Mesendoderm (in vitro differentiated cells): ENCODE data around the gene C2CD3.

Source experiments
- DNase-seq: peaks from one replicate; pipeline ENCODE4 v3.0.0; 2013
- H2AK5ac ChIP-seq: 2 replicates; pipeline ENCODE4 v1.6.1; 2013; ENCODE audit warnings: low read length, inconsistent platforms
- H2BK120ac ChIP-seq: 2 replicates; pipeline ENCODE4 v1.6.1; 2013; ENCODE audit warnings: low read depth, mild to moderate bottlenecking, low read length, moderate library complexity, mixed read lengths
- H2BK15ac ChIP-seq: replicated peaks from 2 replicates; pipeline ENCODE4 v1.6.1; 2013; ENCODE audit warnings: low read depth, mild to moderate bottlenecking, moderate library complexity
- H2BK5ac ChIP-seq: 2 replicates; pipeline ENCODE4 v1.6.1; 2013; ENCODE audit warnings: low read length, inconsistent platforms
- H3K18ac ChIP-seq: 2 replicates; pipeline ENCODE4 v1.6.1; 2013; ENCODE audit warnings: mild to moderate bottlenecking, low read length, mixed read lengths
- H3K23ac ChIP-seq: one replicate; pipeline ENCODE4 v1.6.1; 2013; ENCODE audit warnings: low read length
- H3K27ac ChIP-seq: 2 replicates; pipeline ENCODE4 v1.5.1; 2013; ENCODE audit warnings: low read depth, mild to moderate bottlenecking, inconsistent platforms, low read length, moderate library complexity
- H3K27me3 ChIP-seq: 2 replicates; pipeline ENCODE4 v1.6.1; 2013; ENCODE audit warnings: low read length, control low read depth, mild to moderate bottlenecking, inconsistent platforms; ENCODE audit not compliant: insufficient read depth, poor library complexity
- H3K36me3 ChIP-seq: 2 replicates; pipeline ENCODE4 v1.6.1; 2013; ENCODE audit warnings: low read length, inconsistent platforms; ENCODE audit not compliant: control insufficient read depth, insufficient read depth
- H3K4ac ChIP-seq: one replicate; pipeline ENCODE4 v1.6.1; 2013; ENCODE audit warnings: low read depth, mild to moderate bottlenecking, low read length, moderate library complexity
- H3K4me1 ChIP-seq: 2 replicates; pipeline ENCODE4 v1.6.1; 2013; ENCODE audit warnings: low read depth, low read length, inconsistent platforms; ENCODE audit not compliant: control insufficient read depth
- H3K4me2 ChIP-seq: 2 replicates; pipeline ENCODE4 v1.6.1; 2013; ENCODE audit warnings: low read length
- H3K4me3 ChIP-seq: 2 replicates; pipeline ENCODE4 v1.5.1; 2013; ENCODE audit warnings: mild to moderate bottlenecking, low read length
- H3K56ac ChIP-seq: one replicate; pipeline ENCODE4 v1.6.1; 2013; ENCODE audit warnings: low read length
- H3K79me1 ChIP-seq: 2 replicates; pipeline ENCODE4 v1.6.1; 2013; ENCODE audit warnings: low read length, inconsistent platforms
- H3K79me2 ChIP-seq: 2 replicates; pipeline ENCODE4 v1.6.1; 2013; ENCODE audit warnings: mild to moderate bottlenecking, low read length; ENCODE audit not compliant: control insufficient read depth, insufficient read depth
- H3K9ac ChIP-seq: 2 replicates; pipeline ENCODE4 v1.6.1; 2013; ENCODE audit warnings: low read length, inconsistent platforms
- H4K5ac ChIP-seq: one replicate; pipeline ENCODE4 v1.6.1; 2013; ENCODE audit warnings: low read length
- H4K8ac ChIP-seq: one replicate; pipeline ENCODE4 v1.6.1; 2013; ENCODE audit warnings: low read depth, mild to moderate bottlenecking, control low read depth, low read length, moderate library complexity
- WGBS: extraction: QIAGEN DNeasy Blood & Tissue Kit; methylation state at CpG from one replicate; pipeline ENCODE4 v1.1.7; 2013; ENCODE audit warnings: low lambda C conversion rate, missing lambda C conversion rate; ENCODE audit not compliant: insufficient coverage; ENCODE audit errors: extremely low coverage; 5-methylcytosine and 5-hydroxymethylcytosine counted together

C2CD3 gene

GRCh38 chr11:74008373-74009229, 162.2 kb downstream of the C2CD3 start, which contains the start of gene UCP3:
TSS of gene UCP3 (minus strand) at chr11:74009085. CDS start at chr11:74007042, 2,043 bp downstream.
- no peak within 1 kb of the TSS for H3K9ac ChIP-seq
- no peak within 1 kb of the TSS for H2BK120ac ChIP-seq
- no peak within 1 kb of the TSS for H3K18ac ChIP-seq
- no peak within 1 kb of the TSS for H2AK5ac ChIP-seq
- H2BK15ac ChIP-seq, result no peak within 1 kb of the TSS
- no peak within 1 kb of the TSS for H3K4ac ChIP-seq
- no peaks in the 10 kb centered on the region for H3K79me2 ChIP-seq
- H4K8ac ChIP-seq, result no peak within 1 kb of the TSS
- H3K23ac ChIP-seq, result no peak within 1 kb of the TSS
- H2BK5ac ChIP-seq, result no peak within 1 kb of the TSS
- no peaks in the 10 kb centered on the region for H3K79me1 ChIP-seq
- H3K27me3 ChIP-seq, result no peaks in the 10 kb centered on the region
- no peak within 1 kb of the TSS for H3K56ac ChIP-seq
- no peaks in the 10 kb centered on the region for H3K36me3 ChIP-seq
- DNase-seq, result no peak
- no CpG with 5 or more reads among the region's 9 CpGs for WGBS
- no peak within 1 kb of the TSS for H3K4me3 ChIP-seq
- H3K27ac ChIP-seq, result no peak within 1 kb of the TSS
- no peak within 1 kb of the TSS for H3K4me2 ChIP-seq
- no peak within 1 kb of the TSS for H4K5ac ChIP-seq
- peaks cover 4% of the 10 kb centered on the region for H3K4me1 ChIP-seq

DNA sequence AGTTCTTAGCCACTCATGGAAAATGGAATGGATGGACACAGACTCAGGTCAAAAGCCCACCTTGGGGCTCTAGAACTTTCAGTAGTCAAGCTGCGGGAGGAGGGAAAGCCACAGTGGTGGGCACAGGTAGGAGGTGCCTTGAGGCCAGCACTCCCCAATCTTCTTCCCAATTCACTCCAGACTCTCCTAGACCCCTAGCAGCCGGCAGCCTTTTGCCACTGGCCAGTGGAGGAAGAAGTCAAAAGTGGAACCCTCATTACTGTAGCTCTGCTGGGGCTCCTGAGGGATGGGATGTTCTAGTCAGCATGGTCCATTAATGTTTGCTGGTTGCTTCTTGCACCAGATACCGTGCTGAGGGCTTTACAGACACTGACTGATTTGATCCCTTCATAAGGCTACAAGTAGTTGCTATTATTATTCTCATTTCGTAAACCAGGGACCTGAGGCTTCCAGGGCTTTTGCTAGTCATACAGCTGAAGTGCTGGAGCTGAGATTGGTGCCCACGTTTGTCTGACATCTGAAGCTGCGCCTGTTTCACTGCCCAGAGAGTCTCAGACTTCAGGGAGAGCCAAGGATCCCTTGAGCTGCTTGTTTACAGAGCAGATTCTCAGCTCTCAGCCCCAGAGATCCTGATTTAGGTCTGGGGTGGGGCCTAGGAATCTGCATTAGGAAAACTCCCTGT, 163.0 kb downstream of the C2CD3 start:
- DNase-seq, result no peak
- Histone ChIP-seq H4K5ac (no peak overlapping the region), H2BK5ac (no peak overlapping the region), H3K27me3 (no peaks in the 10 kb centered on the region), H2BK15ac (no peak overlapping the region), H3K18ac (no peak overlapping the region), H3K27ac (no peak overlapping the region), H2BK120ac (no peak overlapping the region), H3K4me3 (no peak overlapping the region), H3K4me1 (peaks cover 4% of the 10 kb centered on the region), H3K4me2 (no peak overlapping the region), H3K4ac (no peak overlapping the region), H3K79me1 (no peaks in the 10 kb centered on the region), H2AK5ac (no peak overlapping the region), H3K36me3 (no peaks in the 10 kb centered on the region), H4K8ac (no peak overlapping the region), H3K23ac (no peak overlapping the region), H3K56ac (no peak overlapping the region), H3K79me2 (no peaks in the 10 kb centered on the region), H3K9ac (no peak overlapping the region)
- no CpG with 5 or more reads among the region's 6 CpGs for WGBS

DNA sequence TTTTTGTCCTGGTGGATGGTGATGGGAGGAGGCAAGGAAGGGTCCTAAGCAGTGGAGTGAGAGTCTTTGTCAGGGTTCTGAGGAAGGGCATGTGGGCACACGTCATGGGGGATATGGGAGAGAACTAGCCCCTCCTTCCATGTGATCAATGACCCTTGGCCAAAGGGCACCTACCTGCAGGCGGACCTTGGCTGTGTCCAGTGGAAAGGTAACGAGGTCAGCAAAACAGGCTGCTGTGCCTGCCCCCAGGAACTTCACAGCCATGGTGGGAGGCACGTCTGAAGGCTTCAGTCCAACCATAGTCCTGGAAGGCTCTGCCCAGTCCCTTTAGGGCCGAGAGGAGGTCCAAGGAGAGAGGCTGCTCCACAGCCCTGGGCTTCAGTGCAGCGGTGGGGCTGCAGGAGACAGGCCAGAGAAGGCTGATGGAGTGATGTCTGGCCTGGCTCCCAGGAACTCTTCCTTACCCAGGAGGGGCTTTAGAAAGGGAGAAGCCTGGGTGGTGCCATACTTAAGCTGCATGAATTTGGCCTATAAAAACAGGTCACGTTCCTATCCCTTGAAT, 164.0 kb downstream of the C2CD3 start:
- Histone ChIP-seq H3K9ac (no peak overlapping the region), H2BK15ac (no peak overlapping the region), H2AK5ac (no peak overlapping the region), H3K27me3 (no peaks in the 10 kb centered on the region), H4K8ac (no peak overlapping the region), H3K23ac (no peak overlapping the region), H2BK5ac (no peak overlapping the region), H3K4ac (no peak overlapping the region), H4K5ac (no peak overlapping the region), H3K4me3 (no peak overlapping the region), H2BK120ac (no peak overlapping the region), H3K4me2 (no peak overlapping the region), H3K79me1 (no peaks in the 10 kb centered on the region), H3K56ac (no peak overlapping the region), H3K4me1 (peaks cover 4% of the 10 kb centered on the region), H3K27ac (no peak overlapping the region), H3K79me2 (no peaks in the 10 kb centered on the region), H3K36me3 (no peaks in the 10 kb centered on the region), H3K18ac (no peak overlapping the region)
- WGBS, result no CpG with 5 or more reads among the region's 7 CpGs
- no peak for DNase-seq

GRCh38 chr11:74005721-74006517, 164.9 kb downstream of the C2CD3 start:
- no peaks in the 10 kb centered on the region for H3K79me2 ChIP-seq
- no peak overlapping the region for H2BK120ac ChIP-seq
- H3K4me1 ChIP-seq, result peaks cover 4% of the 10 kb centered on the region
- no peak overlapping the region for H3K4me3 ChIP-seq
- WGBS, result no CpG with 5 or more reads among the region's 29 CpGs
- no peak overlapping the region for H3K18ac ChIP-seq
- H4K5ac ChIP-seq, result no peak overlapping the region
- no peak overlapping the region for H4K8ac ChIP-seq
- H3K23ac ChIP-seq, result no peak overlapping the region
- H3K36me3 ChIP-seq, result no peaks in the 10 kb centered on the region
- no peak overlapping the region for H2AK5ac ChIP-seq
- no peak overlapping the region for H3K4ac ChIP-seq
- no peak overlapping the region for H3K27ac ChIP-seq
- no peaks in the 10 kb centered on the region for H3K79me1 ChIP-seq
- no peak overlapping the region for H3K56ac ChIP-seq
- no peak overlapping the region for H3K9ac ChIP-seq
- no peaks in the 10 kb centered on the region for H3K27me3 ChIP-seq
- no peak for DNase-seq
- H2BK5ac ChIP-seq, result no peak overlapping the region
- H2BK15ac ChIP-seq, result no peak overlapping the region
- H3K4me2 ChIP-seq, result no peak overlapping the region

DNA sequence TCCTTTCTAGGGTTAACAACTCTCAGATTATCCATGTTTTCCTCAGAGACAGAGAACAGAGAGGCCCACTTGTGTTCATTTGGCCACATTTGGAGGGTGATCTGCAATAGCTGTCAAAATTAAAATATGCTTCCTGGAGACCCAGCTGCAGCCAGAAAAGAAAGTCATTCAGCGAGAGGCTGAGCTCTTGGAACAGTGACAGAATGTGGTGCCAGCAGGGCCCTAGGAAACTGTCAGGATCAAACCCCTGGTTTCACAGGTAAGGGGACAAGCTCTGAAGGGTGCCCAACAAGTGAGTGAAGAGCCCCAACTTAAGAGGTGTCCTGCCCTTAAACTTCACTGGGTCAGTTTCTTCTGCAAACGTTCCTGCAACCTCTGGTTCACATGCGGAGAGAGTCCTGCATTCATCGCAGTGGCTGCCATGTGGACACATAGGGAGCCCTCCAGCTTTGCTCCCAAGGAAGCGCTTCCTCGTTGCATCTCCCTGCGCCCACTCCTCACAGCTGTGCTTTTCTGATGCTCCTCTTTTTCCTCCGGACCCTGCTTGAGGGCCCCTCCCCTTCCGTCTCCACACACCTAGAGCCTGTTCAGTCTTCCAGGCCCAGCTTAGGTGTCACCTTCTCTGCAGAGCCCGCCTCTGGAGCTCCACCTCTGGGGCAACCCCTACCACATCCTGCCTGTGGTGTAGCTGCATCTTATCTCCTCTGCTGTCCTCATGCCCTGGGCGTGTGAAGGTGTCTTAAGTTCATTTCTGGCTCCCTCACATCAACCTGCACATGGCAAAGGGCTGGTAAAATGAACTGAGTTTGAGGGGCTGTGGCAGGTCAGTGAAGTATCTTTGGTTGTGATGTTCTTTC, 165.8 kb downstream of the C2CD3 start:
- Histone ChIP-seq H2BK120ac (no peak overlapping the region), H2BK5ac (no peak overlapping the region), H4K8ac (no peak overlapping the region), H3K79me2 (no peaks in the 10 kb centered on the region), H3K27me3 (no peaks in the 10 kb centered on the region), H2AK5ac (no peak overlapping the region), H3K27ac (no peak overlapping the region), H3K4ac (no peak overlapping the region), H3K18ac (no peak overlapping the region), H4K5ac (no peak overlapping the region), H2BK15ac (no peak overlapping the region), H3K23ac (no peak overlapping the region), H3K36me3 (no peaks in the 10 kb centered on the region), H3K4me1 (no peaks in the 10 kb centered on the region), H3K4me3 (no peak overlapping the region), H3K4me2 (no peak overlapping the region), H3K56ac (no peak overlapping the region), H3K9ac (no peak overlapping the region), H3K79me1 (no peaks in the 10 kb centered on the region)
- WGBS, result no CpG with 5 or more reads among the region's 11 CpGs
- no peak for DNase-seq
